ENCODE data around the gene LCT.
"Not testable (repeated sequence)": the region's sequence is repeated elsewhere in the genome, so short reads cannot be mapped to it uniquely, and the experiment has no call there.

The LCT gene

DNA sequence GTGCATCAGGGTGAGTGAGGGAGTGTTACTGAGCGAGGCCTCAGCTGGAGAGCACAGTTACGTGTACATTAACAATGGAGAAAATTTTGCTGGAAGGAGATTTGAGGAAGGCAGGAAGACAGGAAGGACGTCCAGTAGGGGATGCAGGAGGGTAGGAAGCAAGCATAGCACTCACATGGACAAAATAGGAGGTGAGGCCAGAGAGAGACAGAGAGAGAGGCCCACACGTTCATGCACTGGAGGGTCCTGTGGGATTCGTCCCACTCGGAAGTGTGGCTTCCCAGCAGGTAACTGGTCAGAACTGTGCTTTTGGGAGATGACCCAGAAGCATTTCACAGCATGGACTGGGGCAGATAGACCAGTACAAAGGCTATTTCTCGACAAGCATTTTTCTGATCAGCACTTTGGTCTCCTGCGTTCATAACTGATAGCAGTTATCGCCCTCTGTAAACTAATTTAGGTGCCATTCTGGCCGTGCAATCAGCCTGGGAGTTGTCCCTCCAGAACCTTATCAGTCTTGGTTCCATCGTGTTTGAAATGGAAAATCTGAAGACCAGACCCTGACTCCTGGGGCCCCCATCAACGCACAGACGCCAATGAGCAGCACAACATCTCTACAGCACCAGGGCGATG, 5.7 kb downstream of the LCT start:
- no peak for DNase-seq (ENCODE audit: low read depth)

DNA sequence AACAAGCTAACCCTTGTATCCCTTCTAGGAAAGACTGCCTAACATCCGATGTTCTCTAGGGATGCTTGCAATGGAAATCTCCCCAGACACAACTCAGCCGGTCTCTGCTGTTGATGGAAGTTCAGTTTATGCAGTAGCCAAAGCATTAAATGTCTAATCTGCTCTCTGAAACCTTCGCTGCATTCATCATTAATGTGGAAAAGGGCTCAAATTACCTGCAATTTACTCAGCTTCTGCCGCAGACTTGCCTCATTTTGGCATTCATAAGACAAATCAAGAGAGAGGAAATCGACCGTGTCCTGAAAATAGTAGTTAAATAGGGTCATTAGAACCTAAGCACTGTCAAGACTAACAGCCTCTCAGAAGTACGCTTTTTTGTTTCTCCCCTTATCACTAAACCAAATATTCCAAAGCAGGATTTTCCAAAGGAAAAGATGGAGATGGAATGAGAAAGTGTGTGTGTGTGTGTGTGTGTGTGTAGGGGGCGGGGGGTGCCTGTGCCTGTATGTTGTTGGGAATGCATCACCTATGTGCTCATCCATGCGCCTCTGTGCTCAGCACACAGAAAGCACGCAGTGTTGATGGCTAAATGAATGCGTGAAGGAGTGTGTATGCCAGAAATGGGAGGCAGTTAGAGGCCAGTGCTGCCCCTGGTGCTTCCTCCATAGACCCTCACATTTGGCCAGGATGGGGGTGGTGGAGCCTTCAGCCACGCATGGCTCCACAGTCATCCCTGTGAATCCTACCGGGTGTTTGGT, 7.4 kb downstream of the LCT start:
- DNase-seq (ENCODE audit: low read depth): no peak

DNA sequence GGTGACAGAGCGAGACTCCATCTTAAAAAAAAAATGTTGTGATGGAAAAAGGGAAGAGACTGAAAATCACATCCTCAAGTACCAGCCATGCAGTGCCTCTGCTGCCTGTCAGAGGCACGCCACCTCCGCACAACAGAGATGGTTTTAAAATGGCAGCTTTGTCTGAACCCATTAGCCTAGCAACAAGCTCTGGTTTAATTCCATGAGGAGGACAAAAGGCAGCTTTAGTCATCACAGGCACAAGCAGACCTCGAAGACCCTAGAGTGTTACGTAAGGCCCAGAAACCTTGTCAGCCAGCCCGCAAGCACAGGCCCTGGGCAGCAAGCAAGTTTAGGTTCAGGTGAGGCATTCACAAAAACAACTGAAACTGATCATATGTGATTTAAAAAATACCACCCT, 10.4 kb downstream of the LCT start:
- DNase-seq (ENCODE audit: low read depth): no peak

DNA sequence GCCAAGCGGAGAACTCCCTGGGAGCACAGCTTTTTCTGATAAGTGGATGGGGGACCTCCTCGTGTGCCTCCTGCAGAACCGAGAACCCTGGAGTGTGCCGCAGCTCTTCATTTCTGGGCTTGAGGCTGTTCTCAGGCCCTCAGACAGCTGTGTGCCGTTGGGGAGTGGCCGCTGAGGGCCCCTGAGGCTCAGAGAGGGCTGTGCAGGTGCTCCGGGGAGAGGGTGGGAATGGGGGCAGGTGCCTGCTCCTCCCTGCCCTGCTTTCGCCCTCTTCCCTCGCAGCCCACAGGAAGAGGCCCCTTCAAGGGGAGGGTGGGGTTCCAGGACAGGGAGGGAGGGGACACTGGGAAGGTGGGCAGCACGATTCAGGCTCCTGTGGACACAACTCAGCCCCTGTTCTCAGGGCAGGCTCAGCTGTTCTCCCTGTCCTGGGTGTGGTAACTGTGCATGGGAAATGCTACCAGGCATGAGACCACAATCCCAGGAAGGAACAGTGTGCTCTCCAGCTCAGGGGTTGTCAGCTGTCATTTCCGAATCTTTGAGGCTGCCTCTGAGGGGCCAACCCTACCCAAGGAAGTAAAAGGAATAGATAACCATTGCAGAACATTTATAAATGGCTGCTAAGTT, 11.3 kb downstream of the LCT start:
- DNase-seq (ENCODE audit: low read depth): no peak

DNA sequence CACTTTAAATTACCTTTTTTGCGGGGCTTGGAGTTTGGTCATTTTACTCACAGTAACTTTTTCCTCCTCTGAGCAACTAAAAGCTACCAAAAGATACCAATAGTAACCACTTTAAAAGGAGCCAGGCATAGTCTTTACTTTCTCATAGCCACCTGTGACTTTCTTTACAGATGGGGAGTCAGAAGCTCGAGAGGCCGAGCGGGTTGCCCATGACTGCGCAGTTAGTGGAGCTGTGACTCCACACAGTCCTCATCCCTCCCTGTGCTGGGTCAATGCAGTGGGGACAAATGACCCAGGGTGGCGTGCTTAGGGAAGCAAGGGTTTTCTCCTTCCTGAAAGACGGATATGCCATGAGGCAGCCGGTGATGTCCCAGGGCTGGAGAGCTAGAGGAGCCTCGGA, 11.9 kb downstream of the LCT start:
- no peak for DNase-seq (ENCODE audit: low read depth)

DNA sequence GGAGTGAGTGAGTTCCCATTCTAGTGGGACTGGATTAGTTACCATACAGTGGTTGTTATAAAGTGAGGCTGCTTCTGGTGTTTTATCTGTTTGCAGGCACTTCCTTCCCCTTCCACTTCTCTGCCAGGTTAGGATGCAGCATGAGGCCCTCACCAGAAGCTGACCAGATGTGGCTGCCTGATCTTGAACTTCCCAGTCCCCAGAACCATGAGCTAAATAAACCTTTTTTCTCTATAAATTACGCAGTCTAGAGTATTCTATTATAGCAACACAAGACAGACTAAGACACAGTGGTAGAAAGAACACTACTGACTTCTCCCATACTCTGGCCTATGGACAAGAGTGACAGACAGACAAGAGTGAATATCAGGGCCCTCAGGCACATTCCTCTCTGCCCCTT, 14.1 kb downstream of the LCT start:
- DNase-seq (ENCODE audit: low read depth): no peak

DNA sequence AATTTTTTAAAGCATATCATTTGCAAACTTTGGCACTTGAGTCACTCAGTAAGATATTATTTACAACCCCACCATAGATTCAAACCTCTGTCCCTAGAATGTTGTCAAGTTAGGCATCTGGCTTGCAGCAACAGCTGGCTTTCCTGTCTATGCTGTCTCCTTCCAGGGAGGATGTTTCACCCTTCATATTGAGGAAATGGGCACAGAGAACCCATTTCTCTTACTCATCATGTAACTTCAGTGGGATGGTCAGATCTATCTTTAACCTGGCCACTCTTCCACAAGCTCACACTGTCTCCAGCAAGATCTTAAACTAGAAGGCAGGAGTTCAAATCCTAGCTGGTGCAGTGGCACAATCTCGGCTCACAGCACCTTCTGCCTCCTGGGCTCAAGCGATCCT, 15.8 kb downstream of the LCT start:
- no peak for DNase-seq (ENCODE audit: low read depth)

DNA sequence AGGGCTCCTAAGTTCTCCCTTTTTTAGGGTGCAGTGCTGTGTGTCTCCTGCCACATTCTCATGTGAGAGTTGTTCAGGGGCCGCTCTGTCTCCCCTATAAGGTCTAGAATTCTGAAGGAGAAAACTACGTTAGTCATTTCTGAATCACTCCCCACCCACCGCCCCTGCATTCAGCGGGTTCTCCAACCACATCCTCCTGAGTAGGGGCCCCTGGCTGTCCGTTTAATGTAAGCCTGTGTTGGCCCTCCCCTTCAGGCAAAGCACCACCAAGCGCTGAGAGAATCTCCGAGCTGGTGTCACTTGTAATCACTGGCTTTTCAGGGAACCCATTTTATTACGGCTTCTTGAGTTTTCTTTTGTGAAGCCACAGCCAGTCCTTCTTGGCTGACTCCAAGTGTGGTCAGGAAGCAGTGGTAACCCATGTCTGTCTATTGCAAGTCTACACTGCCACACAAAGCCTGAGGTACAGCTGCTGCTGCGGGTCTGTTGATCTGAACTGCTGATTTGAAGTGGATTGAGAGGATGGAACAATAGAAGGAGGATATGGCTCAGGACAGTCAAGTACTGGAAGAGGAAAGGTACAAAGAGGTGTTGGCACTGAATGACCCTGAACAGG, 16.9 kb downstream of the LCT start:
- DNase-seq (ENCODE audit: low read depth): no peak

DNA sequence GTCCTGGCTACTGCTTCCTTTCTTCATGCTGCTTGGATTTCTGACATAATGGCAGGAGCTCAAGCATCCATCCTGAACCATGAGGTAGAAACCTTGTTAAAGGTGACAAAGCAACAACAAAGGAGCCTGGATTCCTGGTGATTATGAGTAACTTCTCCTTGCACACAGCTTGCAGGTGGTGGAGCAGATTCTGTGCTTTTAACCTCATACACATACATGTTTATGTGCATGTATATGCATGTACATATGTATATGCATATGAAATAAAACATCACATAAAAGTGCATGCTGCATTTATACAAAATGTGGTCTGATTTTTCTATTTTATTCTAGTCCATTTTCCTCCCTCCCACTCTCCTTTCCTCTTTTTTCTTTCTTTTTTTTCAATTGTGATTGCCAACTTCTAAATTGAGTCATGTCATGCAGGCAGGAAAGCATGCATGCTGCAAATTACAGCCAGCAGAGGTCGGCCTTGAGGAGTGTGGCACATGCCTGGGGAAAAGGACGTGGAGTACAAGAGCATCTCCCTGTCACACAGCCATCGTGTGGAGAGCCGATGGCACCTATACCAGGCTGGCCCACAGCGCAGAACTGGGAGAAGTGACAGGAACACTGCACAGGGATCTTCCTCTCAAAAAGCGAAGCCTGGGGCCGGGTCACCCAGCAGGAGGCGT, 17.9 kb downstream of the LCT start:
- DNase-seq (ENCODE audit: low read depth): no peak

DNA sequence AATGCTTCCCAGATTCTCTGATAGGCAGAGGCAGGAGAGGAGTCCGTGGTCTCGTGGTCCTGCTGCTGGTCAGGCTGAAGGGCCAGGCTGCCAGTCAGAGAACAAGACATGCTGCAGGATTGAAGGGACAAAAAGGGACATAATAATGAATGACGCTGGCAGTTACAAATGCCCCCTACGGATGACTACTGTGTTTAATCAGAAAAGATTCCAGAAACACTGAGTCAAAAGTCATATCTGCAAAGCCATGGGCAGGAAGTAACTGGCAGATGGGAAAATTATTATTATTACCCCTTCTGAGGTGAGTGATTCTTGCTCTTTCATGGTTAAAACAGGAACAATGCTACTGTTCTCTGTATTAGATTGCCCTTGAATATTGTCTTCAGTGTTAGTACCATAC, 19.0 kb downstream of the LCT start:
- no peak for DNase-seq (ENCODE audit: low read depth)

DNA sequence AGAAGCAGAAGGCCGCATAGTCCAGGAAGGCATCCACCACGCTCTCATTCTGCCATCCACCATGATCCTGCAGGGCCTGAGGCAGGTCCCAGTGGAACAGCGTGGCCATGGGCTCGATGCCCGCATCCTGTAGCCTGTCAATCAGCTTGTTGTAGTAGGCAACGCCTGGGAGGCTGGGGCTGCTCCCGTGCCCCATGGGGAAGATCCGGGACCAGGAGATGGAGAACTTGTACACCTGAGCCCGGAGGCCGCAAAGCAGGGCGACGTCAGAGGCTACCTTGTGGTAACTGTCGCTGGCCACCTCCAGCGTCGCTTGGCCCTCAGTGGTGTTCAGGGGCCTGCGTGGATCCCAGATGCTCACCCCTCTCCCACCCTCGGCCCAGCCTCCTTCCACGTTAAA, 19.5 kb downstream of the LCT start:
- no peak for DNase-seq (ENCODE audit: low read depth)

DNA sequence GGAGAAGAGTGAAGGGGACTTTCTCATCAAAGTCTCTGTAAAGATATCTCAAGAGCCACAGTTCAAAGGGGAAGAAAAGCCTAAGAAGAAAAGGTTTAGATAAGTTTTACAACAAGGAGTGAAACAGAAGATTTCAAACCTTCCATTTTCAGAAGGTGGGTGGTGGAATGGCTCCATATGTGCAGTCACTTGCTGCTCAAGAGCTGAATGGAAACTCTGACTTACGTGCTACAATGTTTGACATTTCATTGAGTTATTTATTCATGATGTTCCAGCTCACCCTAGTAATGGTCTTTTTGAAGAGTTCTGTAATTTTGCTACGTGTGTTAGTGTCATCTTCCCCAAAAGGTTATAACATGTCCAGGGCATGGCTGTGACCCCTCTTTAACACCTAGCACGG, 21.7 kb downstream of the LCT start:
- DNase-seq (ENCODE audit: low read depth): no peak

DNA sequence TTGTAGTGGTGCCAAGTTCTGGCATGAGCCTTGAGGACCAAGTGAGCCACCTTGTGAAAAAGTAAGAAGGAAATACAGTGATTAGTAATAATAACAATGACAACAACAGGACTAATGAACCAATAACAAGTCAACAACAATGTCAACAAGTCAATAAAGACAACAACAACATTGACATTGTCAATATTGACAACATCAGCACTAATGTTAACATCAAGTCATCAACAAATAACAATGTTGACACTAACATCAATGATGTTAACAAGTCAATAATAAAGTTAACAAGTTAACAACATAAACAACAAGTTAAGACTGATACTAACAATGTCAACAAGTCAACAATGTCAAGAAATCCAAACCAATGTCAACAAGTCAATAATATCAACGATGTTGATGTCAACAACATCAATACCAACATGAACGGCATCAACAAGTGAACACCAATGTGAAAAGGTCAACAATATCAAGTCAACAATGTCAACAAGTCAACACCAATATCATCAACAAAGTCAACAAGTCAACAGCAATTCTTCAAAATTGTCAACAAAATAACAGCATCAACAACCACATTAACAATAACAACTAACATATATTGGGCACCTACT, 24.0 kb downstream of the LCT start:
- no peak for DNase-seq (ENCODE audit: low read depth)

DNA sequence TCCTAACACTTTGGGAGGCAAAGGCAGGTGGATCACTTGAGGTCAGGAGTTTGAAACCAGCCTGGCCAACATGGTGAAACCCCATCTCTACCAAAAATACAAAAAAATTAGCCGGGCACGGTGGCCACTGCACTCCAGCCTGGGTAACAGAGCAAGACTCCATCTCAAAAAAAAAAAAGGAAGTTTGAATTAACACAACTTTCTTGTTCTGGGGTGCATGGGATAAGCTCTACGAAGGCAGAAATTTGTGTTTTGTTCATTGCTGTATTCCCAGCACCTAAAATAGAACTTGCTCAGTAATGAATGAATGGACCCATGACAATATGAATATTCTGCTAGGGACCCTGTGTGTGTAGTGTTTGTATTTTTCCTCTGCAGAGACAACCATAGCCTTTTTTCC, 29.1 kb downstream of the LCT start:
- DNase-seq (ENCODE audit: low read depth): not testable (repeated sequence)

DNA sequence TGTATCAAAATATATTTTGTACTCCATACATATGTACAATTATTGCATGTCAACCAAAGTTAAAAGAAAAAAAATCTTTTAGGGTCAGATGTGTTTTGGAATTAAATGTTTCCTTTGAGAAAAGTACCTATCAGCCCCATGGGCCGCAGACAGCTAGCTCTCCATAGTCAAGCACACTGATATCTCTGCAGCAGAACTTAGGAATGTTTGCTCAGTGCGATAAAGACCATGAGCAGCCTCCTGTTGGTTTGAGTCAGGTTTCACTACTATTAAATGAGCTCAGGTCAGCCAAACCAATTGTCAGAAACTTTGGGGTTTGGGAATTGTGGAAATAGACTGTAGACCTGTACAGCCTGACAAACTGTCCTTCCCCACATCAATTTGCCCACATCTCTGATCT, 33.7 kb downstream of the LCT start:
- DNase-seq (ENCODE audit: low read depth): no peak

DNA sequence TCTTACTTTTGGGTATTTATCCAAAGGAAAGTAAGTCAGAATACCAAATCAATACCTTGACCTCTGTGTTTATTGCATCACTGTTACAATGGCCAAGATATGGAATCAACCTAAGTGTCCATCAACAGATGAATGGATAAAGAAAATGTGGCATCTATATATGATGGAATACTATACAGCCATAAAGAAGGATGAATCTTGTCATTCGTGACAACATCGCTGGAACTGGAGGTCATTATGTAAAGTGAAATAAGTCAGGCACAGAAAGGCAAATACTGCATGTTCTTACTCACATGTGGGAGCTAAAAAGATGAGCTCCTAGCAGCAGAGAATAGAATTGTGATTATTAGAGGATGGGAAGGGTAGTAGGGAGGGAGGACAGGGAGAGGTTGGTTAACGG, 34.6 kb downstream of the LCT start:
- no peak for DNase-seq (ENCODE audit: low read depth)

DNA sequence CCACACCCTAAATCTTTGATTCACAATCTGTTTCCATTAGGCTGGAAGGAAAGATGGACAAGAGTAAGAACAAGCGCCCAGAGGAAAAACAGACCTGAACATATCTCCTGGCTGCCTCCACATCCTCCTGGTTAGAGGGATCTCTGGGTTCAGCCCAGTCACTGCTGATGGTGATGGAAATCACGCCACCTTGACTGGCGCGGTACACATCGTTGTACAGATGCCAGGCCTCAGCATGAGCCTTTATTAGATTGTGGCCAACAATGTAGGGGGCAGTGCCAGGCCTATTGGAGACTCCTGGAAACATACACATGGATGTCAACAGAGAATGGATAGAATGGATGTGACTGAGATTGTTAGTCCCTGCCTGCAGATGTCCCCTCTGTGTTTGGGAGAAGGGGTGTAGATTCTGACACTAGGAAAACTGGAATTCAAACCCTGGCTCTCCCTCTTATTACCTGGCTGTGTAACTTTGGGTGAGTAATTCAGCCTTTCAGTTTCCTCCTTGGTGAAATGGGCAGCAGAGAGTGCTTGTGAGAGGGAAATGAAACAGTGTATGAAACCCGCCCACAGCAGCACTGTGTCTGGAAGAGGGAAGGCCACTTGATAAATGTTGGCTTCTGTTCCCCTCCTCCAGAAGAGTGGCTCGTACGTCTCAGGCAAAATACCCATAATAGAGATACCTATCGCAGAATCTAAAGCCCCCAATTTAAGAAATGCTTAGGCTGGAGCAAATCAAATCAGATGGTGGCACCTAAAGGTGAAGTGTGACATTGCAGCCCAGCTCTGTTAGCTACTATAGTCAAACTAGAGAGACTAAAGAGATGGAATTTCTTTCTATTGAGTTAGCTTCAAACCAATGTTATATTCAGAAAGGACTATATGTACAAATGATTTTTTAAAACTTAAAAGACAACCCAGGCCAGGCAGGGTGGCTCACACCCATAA, 36.2 kb downstream of the LCT start:
- DNase-seq (ENCODE audit: low read depth): no peak

DNA sequence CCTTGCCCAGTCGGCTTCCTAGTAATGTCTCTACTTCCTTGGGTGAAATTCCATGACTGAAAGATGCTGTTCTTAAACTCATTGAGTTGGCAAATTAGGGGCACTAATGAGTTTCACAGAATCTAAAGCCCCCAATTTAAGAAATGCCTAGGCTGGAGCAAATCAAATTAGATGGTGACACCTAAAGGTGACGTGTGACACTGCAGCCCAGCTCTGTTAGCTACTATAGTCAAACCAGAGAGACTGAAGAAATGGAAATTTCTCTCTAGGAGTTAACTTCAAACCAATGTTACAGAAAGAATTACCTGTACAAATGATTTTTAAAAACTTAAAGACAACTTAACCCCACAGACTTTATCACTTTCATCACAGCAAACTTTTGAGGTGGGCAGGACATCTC, 37.2 kb downstream of the LCT start:
- no peak for DNase-seq (ENCODE audit: low read depth)

DNA sequence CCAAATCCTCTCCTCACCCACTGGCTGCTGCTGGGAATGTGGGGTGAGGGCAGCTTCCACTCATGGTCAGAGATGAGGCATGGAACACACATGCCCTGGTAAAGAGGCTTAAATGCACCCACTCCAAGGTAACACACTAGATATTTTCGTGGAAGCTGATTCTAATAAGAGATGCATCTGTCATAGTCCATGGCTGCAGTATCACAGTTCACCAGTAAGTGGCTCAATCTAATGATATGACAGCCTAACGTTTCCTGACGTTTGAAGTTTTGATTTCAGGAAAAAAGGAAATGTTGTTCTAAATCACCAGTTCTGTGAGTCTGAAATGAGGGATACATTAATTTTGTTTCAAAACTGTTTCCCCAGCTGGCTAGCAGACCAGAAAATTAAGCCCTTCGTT, 38.2 kb downstream of the LCT start:
- DNase-seq (ENCODE audit: low read depth): no peak

DNA sequence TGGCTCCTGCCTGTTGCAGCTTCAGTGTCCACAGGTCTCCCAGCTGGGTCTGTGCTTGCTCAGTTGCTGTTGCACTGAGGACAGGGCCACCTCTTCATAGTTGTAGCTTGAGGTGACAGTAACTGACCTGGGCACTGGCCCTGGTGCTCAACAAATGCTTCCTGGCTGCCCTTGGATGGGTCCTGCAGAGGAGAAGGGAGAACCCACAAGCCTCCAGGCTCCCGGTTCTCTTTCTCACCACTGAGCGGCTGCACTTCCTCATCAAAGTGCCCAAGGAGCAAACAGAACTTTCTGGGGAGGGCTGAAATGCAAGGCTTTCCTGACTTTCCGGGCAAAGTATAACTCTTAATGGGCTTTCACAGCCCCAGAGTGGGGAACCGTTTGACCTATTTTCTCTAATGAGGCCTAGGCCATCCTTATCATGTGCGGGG, 38.7 kb downstream of the LCT start:
- DNase-seq (ENCODE audit: low read depth): no peak
